B cell (primary cell): ENCODE measurements around the gene PRRX1. TPM values are rescaled to one million over a fixed set of nuclear protein-coding genes. Genes with fewer than 3 reads are reported as not detected.

Experiments
- ATAC-seq: fragments of 200-7000 bp; cut with Tn5 transposase; one replicate; pipeline ENCODE4 v1.10.0; 2021; ENCODE audit warnings: low read depth, mild to moderate bottlenecking, moderate number of reproducible peaks, moderate library complexity
- CTCF ChIA-PET: fragments of 350-600 bp; sonication (Branson Sonifier 250); formaldehyde crosslinking; loops from one replicate; lab custom pipeline; 2021; ENCODE audit warnings: antibody characterized with exemption, inconsistent platforms; lab: Charles Lee
- POLR2A ChIA-PET: fragments of 350-600 bp; sonication (Branson Sonifier 250); formaldehyde crosslinking; loops from one replicate; lab custom pipeline; 2021; ENCODE audit warnings: antibody characterized with exemption; lab: Charles Lee
- DNase-seq: peaks from one replicate; pipeline ENCODE4 v3.0.0; 2013
- H2AFZ ChIP-seq: 2 replicates; pipeline ENCODE4 v1.6.1; 2012; ENCODE audit warnings: mild to moderate bottlenecking, low read depth, low read length; ENCODE audit not compliant: insufficient read depth, poor library complexity, severe bottlenecking
- H3K27ac ChIP-seq, 2 donors: 1 replicate in 1 of 2; 2 replicates in 1 of 2; pipeline ENCODE4 v1.5.1; 2012 to 2013; ENCODE audit warnings: low read length in 2 of 2, mild to moderate bottlenecking in 2 of 2, moderate library complexity in 1 of 2
- H3K27me3 ChIP-seq, 4 experiments: fragments of 200-600 bp in 1 of 4; sonication (generic) in 1 of 4; replicated peaks in 1 of 4; 1 replicate in 2 of 4; 2 replicates in 2 of 4; pipeline versions ENCODE4 v1.6.1 to v1.7.0; 2013 to 2016; ENCODE audit warnings: low read length in 3 of 4, mild to moderate bottlenecking in 2 of 4, mixed read lengths in 1 of 4, moderate library complexity in 1 of 4; ENCODE audit not compliant: insufficient read depth in 4 of 4, control insufficient read depth in 3 of 4; ENCODE audit errors: control extremely low read depth in 1 of 4
- H3K36me3 ChIP-seq, 2 experiments: replicated peaks in 1 of 2; 1 replicate in 1 of 2; 2 replicates in 1 of 2; pipeline versions ENCODE4 v1.6.1 to v1.7.1; 2013; ENCODE audit warnings: low read length in 1 of 2; ENCODE audit not compliant: insufficient read depth in 2 of 2, control insufficient read depth in 1 of 2; ENCODE audit errors: control extremely low read depth in 1 of 2, extremely low read depth in 1 of 2
- H3K4me1 ChIP-seq, 2 donors: fragments of 200-600 bp in 1 of 2; sonication (generic) in 1 of 2; 1 replicate in 1 of 2; 2 replicates in 1 of 2; pipeline versions ENCODE4 v1.5.1 to v1.6.1; 2013 to 2017; ENCODE audit warnings: low read length in 2 of 2; ENCODE audit not compliant: control insufficient read depth in 2 of 2, insufficient read depth in 2 of 2
- H3K4me2 ChIP-seq: replicated peaks from 2 replicates; pipeline ENCODE3; 2012; ENCODE audit warnings: mild to moderate bottlenecking, low read depth, low read length; ENCODE audit not compliant: poor library complexity, severe bottlenecking
- H3K4me3 ChIP-seq, 5 experiments: fragments of 200-600 bp in 1 of 5; sonication (generic) in 1 of 5; 1 replicate in 3 of 5; 2 replicates in 2 of 5; pipeline versions ENCODE4 v1.5.1 to v1.7.0; 2011 to 2016; ENCODE audit warnings: low read length in 4 of 5, mild to moderate bottlenecking in 4 of 5, low read depth in 2 of 5, control low read depth in 1 of 5, moderate library complexity in 1 of 5; ENCODE audit not compliant: insufficient read depth in 1 of 5; ENCODE audit errors: control extremely low read depth in 1 of 5, extremely low read depth in 1 of 5
- H3K79me2 ChIP-seq: fragments of 200-600 bp; sonication (generic); one replicate; pipeline ENCODE4 v1.6.0; 2016; ENCODE audit warnings: low read length; ENCODE audit not compliant: control insufficient read depth, insufficient read depth
- H3K9ac ChIP-seq: fragments of 200-600 bp; sonication (generic); 2 replicates; pipeline ENCODE4 v1.6.1; 2017; ENCODE audit warnings: mild to moderate bottlenecking, low read length, moderate library complexity
- H3K9me3 ChIP-seq, 3 donors: one replicate each; pipeline versions ENCODE4 v1.6.1 to v1.7.1; 2013; ENCODE audit warnings: low read length in 2 of 3; ENCODE audit not compliant: control insufficient read depth in 2 of 3, insufficient read depth in 1 of 3; ENCODE audit errors: control extremely low read depth in 1 of 3
- H4K20me1 ChIP-seq: 2 replicates; pipeline ENCODE4 v1.6.0; 2012; ENCODE audit warnings: mild to moderate bottlenecking, low read length; ENCODE audit not compliant: insufficient read depth, control insufficient read depth, poor library complexity, severe bottlenecking
- H3K27ac Mint-ChIP-seq: one replicate; pipeline ENCODE4 v1.8.0; 2021; ENCODE audit warnings: mixed read lengths
- H3K27me3 Mint-ChIP-seq: one replicate; pipeline ENCODE4 v1.8.0; 2021; ENCODE audit warnings: mixed read lengths
- H3K4me1 Mint-ChIP-seq: one replicate; pipeline ENCODE4 v1.8.0; 2021; ENCODE audit warnings: mixed read lengths
- H3K4me3 Mint-ChIP-seq: one replicate; pipeline ENCODE4 v1.8.0; 2021; ENCODE audit warnings: mixed read lengths
- H3K9me3 Mint-ChIP-seq: one replicate; pipeline ENCODE4 v1.8.0; 2022; ENCODE audit warnings: mixed read lengths; ENCODE audit not compliant: insufficient read depth
- CTCF ChIP-seq: fragments of 200-600 bp; IDR thresholded peaks from one replicate; pipeline ENCODE4 v1.8.0; 2022; ENCODE audit warnings: antibody characterized with exemption, mild to moderate bottlenecking
- EZH2 ChIP-seq: IDR thresholded peaks from 2 replicates; pipeline ENCODE4 v1.6.1; 2012; ENCODE audit warnings: borderline replicate concordance, low read depth, mild to moderate bottlenecking, moderate library complexity, low read length; ENCODE audit not compliant: insufficient read depth, poor library complexity, severe bottlenecking
- WGBS: methylation state at CpG from one replicate; pipeline ENCODE4 v1.1.5; 2013; ENCODE audit warnings: missing lambda C conversion rate; ENCODE audit not compliant: insufficient coverage; 5-methylcytosine and 5-hydroxymethylcytosine counted together
- intact Hi-C: fragments of 100-400 bp; cut with micrococcal nuclease; formaldehyde crosslinking; loops from one replicate; pipeline ENCODE4 v1.10.0; 2022
- polyA plus RNA-seq: library from polyadenylated mRNA; depleted of rRNA; stranded (reverse); fragments of >200 nt; gene quantifications from 2 replicates; pipeline ENCODE4 v1.2.3, GENCODE V29; 2012
- total RNA-seq, 2 donors: library from RNA; stranded (reverse); fragments of 120-200 nt in 1 of 2; gene quantifications; 1 replicate in 1 of 2; 2 replicates in 1 of 2; pipeline versions ENCODE4 v1.2.3 to v1.2.4, GENCODE V29; 2013 to 2022

PRRX1 gene
- total and polyA plus RNA-seq, 2 donors (not counting 1 experiment from before 2014, with no cell fraction given): not detected

DNA sequence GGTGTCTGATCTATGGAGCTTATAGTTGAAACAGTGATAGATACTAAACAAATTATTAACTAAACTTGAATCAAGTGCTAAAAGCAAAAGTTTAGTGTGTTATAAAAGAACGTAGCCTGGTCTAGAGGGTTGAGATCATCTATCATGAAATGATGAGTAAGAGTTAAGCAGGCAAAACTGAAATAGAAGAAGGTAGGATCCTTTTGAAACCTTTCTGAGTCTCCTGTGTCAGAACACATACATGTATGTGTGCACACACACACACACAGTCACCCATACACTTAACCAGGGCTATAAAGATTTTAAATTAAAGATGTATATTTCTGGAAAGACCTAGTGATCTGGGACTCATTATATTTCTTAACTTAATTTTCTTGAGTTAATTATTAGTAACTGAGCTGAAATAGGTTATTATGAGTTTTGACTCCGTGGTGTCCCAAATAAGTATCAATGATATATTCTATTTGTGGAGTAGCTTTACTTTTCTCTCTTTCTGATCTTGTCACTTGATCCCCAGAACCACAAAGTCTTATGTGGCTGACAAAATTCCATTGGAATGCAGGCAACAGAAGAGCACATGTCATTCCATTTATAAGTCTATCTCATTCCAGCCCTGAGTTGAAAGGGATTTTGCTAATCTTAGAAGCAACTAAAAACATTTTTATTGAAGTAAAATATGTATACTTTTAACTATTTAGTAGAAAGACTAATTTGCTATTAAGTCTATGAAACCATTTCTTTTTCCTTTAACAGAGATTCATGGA lies 70.7 kb downstream of the PRRX1 start:
- Histone ChIP-seq H3K4me3 (no peak overlapping the region), H4K20me1 (no peaks in the 10 kb centered on the region), H3K27ac (no peak overlapping the region), H3K9me3 (no peaks in the 10 kb centered on the region), H3K27me3 (peaks cover 0 to 4% (median 0%) of the 10 kb centered on the region in 4 experiments), H3K4me2 (no peak overlapping the region), H3K4me1 (no peaks in the 10 kb centered on the region), H3K79me2 (no peaks in the 10 kb centered on the region), H2AFZ (no peak overlapping the region), H3K9ac (no peak overlapping the region), H3K36me3 (no peaks in the 10 kb centered on the region)
- ATAC-seq (no peak), DNase-seq (no peak)
- no CpG with 5 or more reads among the region's 2 CpGs for WGBS
- no peak for TF ChIP-seq EZH2
- no peak for TF ChIP-seq CTCF
- no peaks in the 10 kb centered on the region for H3K9me3 Mint-ChIP-seq
- H3K27ac Mint-ChIP-seq: no peak overlapping the region
- intact Hi-C loops: no loop called here
- H3K27me3 Mint-ChIP-seq: peaks cover 18% of the 10 kb centered on the region
- no peaks in the 10 kb centered on the region for H3K4me1 Mint-ChIP-seq
- ChIA-PET CTCF (no interaction called here), POLR2A (no interaction called here)
- H3K4me3 Mint-ChIP-seq: no peak overlapping the region

DNA sequence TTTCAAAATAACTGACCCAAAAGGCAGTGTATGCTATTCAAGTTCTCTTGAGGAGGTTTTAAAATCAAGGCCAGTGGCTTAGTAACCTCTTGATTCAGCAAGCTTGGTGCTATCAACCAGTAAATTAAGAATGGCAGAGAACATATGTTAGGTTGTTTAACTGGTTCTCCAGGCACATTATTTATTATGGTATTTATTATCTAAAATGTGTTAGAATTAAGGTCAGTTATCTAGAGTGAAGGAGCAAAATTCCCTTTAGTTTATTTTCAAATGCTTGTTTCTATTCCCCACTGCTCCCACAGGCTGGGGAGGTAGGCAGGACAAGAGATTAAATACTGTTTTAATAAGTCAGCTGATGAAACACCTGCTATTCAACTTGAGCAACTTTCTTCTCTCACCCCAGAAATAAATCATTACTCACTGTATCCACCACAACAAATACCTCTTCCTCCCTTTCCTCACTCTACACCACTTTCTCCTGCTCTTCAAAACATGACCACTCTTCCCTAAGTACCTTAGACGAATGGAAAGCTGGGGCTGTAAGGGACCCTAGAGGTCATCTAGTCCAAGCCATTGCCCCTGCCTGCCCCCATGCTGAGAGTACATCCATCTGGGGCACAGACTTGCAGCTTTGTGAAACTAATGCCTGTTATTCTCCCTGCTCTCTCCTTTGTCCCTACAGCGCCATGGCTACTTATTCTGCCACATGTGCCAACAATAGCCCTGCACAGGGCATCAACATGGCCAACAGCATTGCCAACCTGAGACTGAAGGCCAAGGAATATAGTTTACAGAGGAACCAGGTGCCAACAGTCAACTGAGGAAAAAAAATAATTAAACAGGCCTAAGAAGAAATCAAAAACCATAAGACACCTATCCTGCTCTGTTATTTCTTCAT lies 71.7 kb downstream of the PRRX1 start:
- ChIA-PET CTCF (no interaction called here), POLR2A (no interaction called here)
- H2AFZ ChIP-seq: no peak overlapping the region

More for the DNA sequence above, 71.7 kb downstream of the PRRX1 start:
- Histone ChIP-seq H3K27me3 (peaks cover 0 to 4% (median 0%) of the 10 kb centered on the region in 4 experiments), H3K27ac (no peak overlapping the region), H3K4me2 (no peak overlapping the region), H3K4me3 (no peak overlapping the region), H3K4me1 (no peaks in the 10 kb centered on the region), H3K36me3 (no peaks in the 10 kb centered on the region), H3K9me3 (no peaks in the 10 kb centered on the region), H4K20me1 (no peaks in the 10 kb centered on the region), H3K79me2 (no peaks in the 10 kb centered on the region), H3K9ac (no peak overlapping the region)
- no peak overlapping the region for H3K27ac Mint-ChIP-seq
- intact Hi-C loops: no loop called here
- H3K4me1 Mint-ChIP-seq: no peaks in the 10 kb centered on the region
- H3K27me3 Mint-ChIP-seq: peaks cover 18% of the 10 kb centered on the region
- ATAC-seq (no peak), DNase-seq (no peak)
- 80% methylated on average over 2 of the region's 2 CpGs for WGBS
- TF ChIP-seq CTCF (no peak), EZH2 (no peak)
- no peak overlapping the region for H3K4me3 Mint-ChIP-seq
- no peaks in the 10 kb centered on the region for H3K9me3 Mint-ChIP-seq
